Panc1 (cell line): Measurements from ENCODE around the gene NTM. TPM values are rescaled to one million over a fixed set of nuclear protein-coding genes. Genes with fewer than 3 reads are reported as not detected.
"Not testable (repeated sequence)": the region's sequence is repeated elsewhere in the genome, so short reads cannot be mapped to it uniquely, and the experiment has no call there.

Experiments used
- ATAC-seq: fragments of 200-7000 bp; cut with Tn5 transposase; 2 replicates; pipeline ENCODE4 v1.9.1; 2020; ENCODE audit warnings: mild to moderate bottlenecking, moderate library complexity
- BruUV-seq: library from RNA; stranded (reverse); fragments of 400-500 nt; replicated peaks from 2 replicates; lab custom pipeline; 2021; lab: Mats Ljungman, UMichigan
- CTCF ChIA-PET: fragments of 300-600 bp; sonication (Branson Sonifier 250); formaldehyde crosslinking; loops from one replicate; lab custom pipeline; 2022; ENCODE audit warnings: antibody characterized with exemption; lab: Charles Lee
- POLR2A ChIA-PET: fragments of 300-600 bp; sonication (Branson Sonifier 250); formaldehyde crosslinking; loops from one replicate; lab custom pipeline; 2022; ENCODE audit warnings: antibody characterized with exemption; lab: Charles Lee
- DNase-seq: peaks from one replicate; pipeline ENCODE4 v3.0.0-alpha.2; 2010; ENCODE audit warnings: low read depth, low spot score
- H3K27ac ChIP-seq: 2 replicates; pipeline ENCODE4 v1.5.1; 2011; ENCODE audit warnings: mild to moderate bottlenecking, low read length, inconsistent platforms
- H3K27me3 ChIP-seq: fragments of 200-500 bp; sonication (Bioruptor generic); 2 replicates; pipeline ENCODE4 v1.6.0; 2014; ENCODE audit warnings: low read length, inconsistent platforms; ENCODE audit not compliant: control insufficient read depth, insufficient read depth
- H3K36me3 ChIP-seq: fragments of 200-500 bp; sonication (Bioruptor generic); 2 replicates; pipeline ENCODE4 v1.5.1; 2014; ENCODE audit warnings: inconsistent platforms, mild to moderate bottlenecking, low read length, moderate library complexity; ENCODE audit not compliant: control insufficient read depth, insufficient read depth
- H3K4me1 ChIP-seq: 2 replicates; pipeline ENCODE4 v1.5.1; 2011; ENCODE audit warnings: inconsistent platforms, mild to moderate bottlenecking, low read length, moderate library complexity; ENCODE audit not compliant: control insufficient read depth, insufficient read depth
- H3K4me3 ChIP-seq, 2 experiments: 2 replicates each; pipeline ENCODE4 v1.5.1; 2011 to 2012; ENCODE audit warnings: low read depth in 2 of 2, low read length in 2 of 2, mild to moderate bottlenecking in 2 of 2, inconsistent platforms in 1 of 2, moderate library complexity in 1 of 2
- H3K9me3 ChIP-seq: fragments of 200-500 bp; sonication (Bioruptor generic); 2 replicates; pipeline ENCODE4 v1.5.1; 2014; ENCODE audit warnings: low read depth, mild to moderate bottlenecking, inconsistent platforms, low read length, moderate library complexity; ENCODE audit not compliant: control insufficient read depth, insufficient read depth
- CTCF ChIP-seq: fragments of 450-650 bp; IDR thresholded peaks from 2 replicates; pipeline ENCODE4 v1.5.1; 2017; ENCODE audit warnings: mild to moderate bottlenecking
- POLR2AphosphoS5 ChIP-seq: IDR thresholded peaks from 2 replicates; pipeline ENCODE4 v1.6.1; 2012; ENCODE audit warnings: mild to moderate bottlenecking, low read depth, low read length, moderate library complexity
- REST ChIP-seq, 2 experiments: IDR thresholded peaks; 2 replicates each; pipeline ENCODE4 v1.6.1; 2011 to 2012; ENCODE audit warnings: low read depth in 2 of 2, control low read depth in 1 of 2, low read length in 1 of 2, mild to moderate bottlenecking in 1 of 2, moderate library complexity in 1 of 2; ENCODE audit not compliant: insufficient read depth in 1 of 2
- SIN3A ChIP-seq: IDR thresholded peaks from 2 replicates; pipeline ENCODE4 v1.6.1; 2012; ENCODE audit warnings: low read depth, mild to moderate bottlenecking, low read length, moderate library complexity, borderline replicate concordance; ENCODE audit not compliant: insufficient read depth
- TCF7L2 ChIP-seq: IDR thresholded peaks from 2 replicates; pipeline ENCODE4 v1.6.1; 2011; ENCODE audit warnings: mild to moderate bottlenecking, low read depth, low read length, inconsistent platforms
- in situ Hi-C: cut with HindIII; loops from 2 replicates; pipeline ENCODE4 v1.10.0; 2016; ENCODE audit warnings: low sequenced_read_pairs, low pct_unique_long_range_greater_than_20kb
- intact Hi-C: fragments of 100-400 bp; cut with micrococcal nuclease; formaldehyde crosslinking; loops from one replicate; pipeline ENCODE4 v1.10.0; 2022; ENCODE audit not compliant: unreplicated experiment
- total RNA-seq: library from RNA; stranded (reverse); gene quantifications from one replicate; pipeline ENCODE4 v1.2.1, GENCODE V29; 2021; ENCODE audit not compliant: unreplicated experiment

The NTM gene
- total RNA-seq, 1 experiment from 2014 or later, result 0.10 TPM

- ATAC-seq (no peak), DNase-seq (no peak)
- H3K27me3 ChIP-seq, result no peaks in the 10 kb centered on the region
- no peaks in the 10 kb centered on the region for H3K9me3 ChIP-seq
- in situ Hi-C loops, result no loop called here
- no peaks in the 10 kb centered on the region for H3K36me3 ChIP-seq
- TF ChIP-seq CTCF (no peak), REST (IDR thresholded peaks at IDR 0.05; ENCODE audit: insufficient read depth in 1 of 2, low read depth in 2 of 2, low read length in 1 of 2) (no peak), POLR2AphosphoS5 (no peak), TCF7L2 (no peak), SIN3A (no peak)
- H3K4me1 ChIP-seq, result no peaks in the 10 kb centered on the region
- H3K27ac ChIP-seq, result no peak overlapping the region
- no TSS peak for BruUV-seq
- intact Hi-C loops, result no loop called here
- ChIA-PET CTCF (no interaction called here), POLR2A (no interaction called here)
- H3K4me3 ChIP-seq, result no peak overlapping the region
Observed at GRCh38 chr11:131495423-131495822, 125.0 kb downstream of the NTM start.

- ATAC-seq, H3K4me1 ChIP-seq, H3K27ac ChIP-seq, CTCF ChIA-PET, intact Hi-C loops, BruUV-seq, H3K27me3 ChIP-seq, H3K36me3 ChIP-seq, POLR2A ChIA-PET, DNase-seq, H3K4me3 ChIP-seq, H3K9me3 ChIP-seq, in situ Hi-C loops: not testable (repeated sequence)
Observed at GRCh38 chr11:131497686-131498085, 127.3 kb downstream of the NTM start.

GRCh38 chr11:131498631-131499160 is 128.3 kb downstream of the NTM start:
- ChIA-PET CTCF (no interaction called here), POLR2A (no interaction called here)
- H3K27me3 ChIP-seq, result no peaks in the 10 kb centered on the region
- H3K27ac ChIP-seq, result no peak overlapping the region
- in situ Hi-C loops (no loop called here), intact Hi-C loops (no loop called here)
- no peaks in the 10 kb centered on the region for H3K9me3 ChIP-seq
- TF ChIP-seq TCF7L2, result no peak
- TF ChIP-seq POLR2AphosphoS5, result no peak
- TF ChIP-seq REST (IDR thresholded peaks at IDR 0.05; ENCODE audit: insufficient read depth in 1 of 2, low read depth in 2 of 2, low read length in 1 of 2), result no peak
- no peak for TF ChIP-seq SIN3A
- TF ChIP-seq CTCF, result no peak
- ATAC-seq, result no peak
- BruUV-seq, result no TSS peak
- no peaks in the 10 kb centered on the region for H3K4me1 ChIP-seq
- no peak for DNase-seq
- H3K4me3 ChIP-seq, result no peak overlapping the region
- no peaks in the 10 kb centered on the region for H3K36me3 ChIP-seq
